Ramos (cell line): ENCODE measurements around the gene LRRTM1.

Experiments
- in situ Hi-C: fragments of 300-500 bp; cut with MboI; formaldehyde crosslinking; loops from one replicate; pipeline ENCODE4 v1.14.3; 2022; ENCODE audit warnings: low sequenced_read_pairs; ENCODE audit not compliant: unreplicated experiment

LRRTM1 gene

DNA sequence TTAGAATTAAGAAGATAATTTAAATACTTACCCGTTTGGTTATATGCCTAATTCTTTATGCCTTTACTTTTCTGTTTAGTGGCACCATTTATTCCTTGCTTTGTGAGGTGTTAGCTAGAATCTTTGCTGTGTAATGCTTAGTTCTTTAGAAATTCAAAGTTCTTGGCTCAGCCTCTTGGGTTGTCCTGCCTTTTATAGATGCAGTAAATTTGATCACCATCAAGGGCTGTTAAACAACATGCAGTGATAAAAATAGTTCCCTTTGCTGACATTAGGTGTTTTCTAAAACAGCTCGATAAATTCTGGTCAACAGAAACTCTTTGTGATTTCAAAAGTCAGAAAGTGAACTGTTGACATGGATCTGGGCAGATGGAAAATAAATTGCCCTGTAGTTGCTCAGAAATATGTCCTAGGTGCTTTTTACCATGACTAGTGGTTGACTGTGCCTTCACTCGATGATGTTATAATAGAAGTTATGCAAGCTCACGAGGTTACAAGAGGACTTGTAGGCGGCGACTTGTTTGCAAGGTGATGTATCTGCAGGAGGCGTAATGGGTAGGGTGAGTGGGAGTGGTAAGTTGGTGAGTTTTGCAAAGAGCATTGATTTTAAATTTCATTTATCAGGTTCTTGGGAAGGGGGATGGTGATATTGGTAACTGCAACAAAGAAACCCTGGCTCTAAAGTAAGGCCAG is 52.1 kb downstream of the LRRTM1 start:
- in situ Hi-C loops = no loop called here
